PFSK-1 (cell line): Measurements from ENCODE around the gene DLL3.

Experiments used
- FOXP2 ChIP-seq: optimal IDR thresholded peaks from 2 replicates; pipeline ENCODE3; 2011; ENCODE audit warnings: borderline replicate concordance, control low read depth, inconsistent platforms; ENCODE audit not compliant: insufficient read depth; ENCODE audit errors: extremely low read length, extremely low read depth
- POLR2AphosphoS5 ChIP-seq: IDR thresholded peaks from 2 replicates; pipeline ENCODE4 v1.6.1; 2012; ENCODE audit warnings: low read depth, mild to moderate bottlenecking, control low read depth, low read length, moderate library complexity
- REST ChIP-seq, 2 experiments: IDR thresholded peaks; 2 replicates each; pipeline versions ENCODE4 v1.6.1 to v1.8.0; 2011 to 2012; ENCODE audit warnings: low read depth in 2 of 2, low read length in 2 of 2, control low read depth in 1 of 2, inconsistent platforms in 1 of 2, mild to moderate bottlenecking in 1 of 2, moderate library complexity in 1 of 2; ENCODE audit not compliant: insufficient read depth in 1 of 2
- SIN3A ChIP-seq: IDR thresholded peaks from 2 replicates; pipeline ENCODE4 v1.6.1; 2012; ENCODE audit warnings: mild to moderate bottlenecking, low read length, moderate library complexity, borderline replicate concordance; ENCODE audit not compliant: insufficient read depth
- TAF1 ChIP-seq: IDR thresholded peaks from 2 replicates; pipeline ENCODE4 v1.6.1; 2012; ENCODE audit warnings: low read length, control low read depth, borderline replicate concordance; ENCODE audit not compliant: insufficient read depth

Gene DLL3

GRCh38 chr19:39553082-39553652 lies 54.4 kb downstream of the DLL3 start:
- no peak for TF ChIP-seq REST (IDR thresholded peaks at IDR 0.05; ENCODE audit: insufficient read depth in 1 of 2, low read depth in 2 of 2, low read length in 2 of 2)
- TF ChIP-seq FOXP2, result no peak
- no peak for TF ChIP-seq SIN3A
- TF ChIP-seq POLR2AphosphoS5, result no peak
- no peak for TF ChIP-seq TAF1

- no peak for TF ChIP-seq SIN3A
- no peak for TF ChIP-seq TAF1
- TF ChIP-seq FOXP2, result no peak
- TF ChIP-seq REST (IDR thresholded peaks at IDR 0.05; ENCODE audit: insufficient read depth in 1 of 2, low read depth in 2 of 2, low read length in 2 of 2), result no peak
- no peak for TF ChIP-seq POLR2AphosphoS5
Observed at GRCh38 chr19:39554701-39555311, 56.1 kb downstream of the DLL3 start.

- no peak for TF ChIP-seq POLR2AphosphoS5
- no peak for TF ChIP-seq SIN3A
- no peak for TF ChIP-seq FOXP2
- no peak for TF ChIP-seq REST (IDR thresholded peaks at IDR 0.05; ENCODE audit: insufficient read depth in 1 of 2, low read depth in 2 of 2, low read length in 2 of 2)
- TF ChIP-seq TAF1, result no peak
Observed at GRCh38 chr19:39555883-39556282, 57.1 kb downstream of the DLL3 start.
